ENCODE results near the gene RANBP17.
"Not testable (repeated sequence)": the region's sequence is repeated elsewhere in the genome, so short reads cannot be mapped to it uniquely, and the experiment has no call there.

Gene RANBP17
- 0 to 1.1 reads per million in 2 donors for total RNA-seq

DNA sequence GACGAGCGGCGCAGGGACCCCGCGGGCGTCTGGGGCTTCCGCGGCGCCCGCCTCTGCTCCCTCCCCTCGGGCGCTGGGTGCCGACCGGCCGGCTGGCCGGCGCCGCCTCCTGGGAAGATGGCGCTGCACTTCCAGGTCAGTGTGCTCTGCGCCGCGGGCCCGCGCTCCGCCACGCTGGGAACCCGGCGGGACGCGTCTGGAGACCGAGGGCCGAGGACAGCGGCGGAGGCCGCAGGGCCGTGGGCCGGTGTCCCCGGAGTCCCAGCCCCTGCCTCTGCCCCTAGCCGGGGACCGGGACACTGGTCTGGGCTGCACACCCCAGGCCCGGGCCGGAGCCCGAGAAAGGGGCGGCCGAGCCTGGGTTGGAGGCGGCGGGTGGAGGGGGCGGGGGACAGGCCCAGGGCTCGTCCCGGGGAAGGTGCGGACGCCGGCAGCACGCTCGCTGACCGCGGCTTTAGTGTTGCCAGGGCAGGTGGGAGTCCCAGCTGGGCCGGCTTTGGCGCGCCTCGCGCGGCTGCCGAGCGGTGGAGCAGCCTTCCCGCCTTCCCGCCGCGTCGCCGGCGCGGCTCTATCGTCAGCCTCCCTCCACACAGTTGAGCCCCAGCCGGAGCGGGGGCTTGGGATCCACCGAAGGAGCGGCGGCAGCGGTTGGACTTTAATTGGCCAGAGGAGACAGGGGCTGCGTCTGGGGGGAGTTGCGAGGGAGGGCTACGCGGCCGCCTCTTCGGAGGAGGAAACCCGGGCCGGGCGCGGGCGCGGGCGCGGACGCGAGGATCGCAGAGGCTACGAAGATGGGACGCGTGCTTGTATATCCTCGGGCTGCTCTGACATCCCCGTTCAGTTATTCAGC is at the start of gene RANBP17:
Gene RANBP17, plus strand, starts transcription at position 102 of the 850 bp plus-strand sequence.
- DNase-seq = no peak

DNA sequence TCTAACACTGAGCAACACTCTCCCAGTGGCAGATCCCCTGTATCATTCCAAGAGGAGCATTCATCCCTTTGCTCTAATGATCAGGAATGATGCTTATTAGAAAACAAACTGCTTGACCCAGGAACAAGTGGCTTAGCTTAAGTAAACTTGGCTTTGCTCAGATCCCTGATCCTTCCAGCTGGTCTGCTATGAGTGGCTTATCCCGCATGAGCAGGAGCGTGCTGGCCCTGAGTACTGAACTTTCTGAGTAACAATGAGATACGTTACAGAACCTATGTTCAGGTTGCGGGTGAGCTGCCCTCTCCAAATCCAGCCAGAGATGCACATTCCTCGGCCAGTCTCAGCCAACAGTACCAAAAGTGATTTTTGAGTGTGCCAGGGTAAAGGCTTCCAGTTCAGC is 48.6 kb upstream of the RANBP17 start:
- DNase-seq = no peak

DNA sequence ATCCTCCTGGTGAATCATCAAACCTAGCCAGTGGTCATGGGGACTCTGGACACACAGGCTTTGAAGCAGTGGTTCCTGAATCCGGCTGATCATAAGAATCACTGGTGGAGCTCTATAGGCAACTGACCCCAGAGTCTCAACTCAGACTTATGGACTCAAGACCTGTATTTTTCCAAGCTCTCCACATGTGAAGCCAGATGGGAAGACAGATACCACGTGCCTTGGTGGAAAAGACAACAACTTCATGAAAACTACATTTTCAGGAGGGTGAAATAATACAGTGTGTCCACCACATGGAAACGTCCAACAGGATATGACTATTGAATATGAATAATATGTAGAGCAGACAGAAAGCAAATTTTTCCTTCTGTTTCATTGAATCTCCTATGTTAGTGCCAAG is 44.6 kb upstream of the RANBP17 start:
- no peak for DNase-seq

DNA sequence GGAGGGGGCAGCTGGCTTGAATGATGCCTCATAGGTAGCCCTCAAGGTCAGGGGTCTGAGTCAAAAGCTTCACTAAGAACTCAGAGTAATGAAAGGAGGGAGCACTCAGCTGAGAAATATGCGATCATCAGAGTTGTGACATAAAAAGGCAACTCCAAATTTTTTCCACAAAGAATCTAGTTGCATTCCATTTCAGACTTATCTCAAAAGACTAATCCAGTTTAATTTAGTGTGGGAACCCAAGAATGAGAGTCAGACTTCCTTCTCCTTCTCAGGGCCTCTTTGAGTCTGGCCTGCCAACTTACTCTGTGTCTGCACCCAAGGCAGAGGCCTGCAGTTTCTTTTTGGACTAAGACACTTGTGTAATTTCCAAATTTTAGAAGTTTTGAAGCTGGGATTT is 43.6 kb upstream of the RANBP17 start:
- no peak for DNase-seq

DNA sequence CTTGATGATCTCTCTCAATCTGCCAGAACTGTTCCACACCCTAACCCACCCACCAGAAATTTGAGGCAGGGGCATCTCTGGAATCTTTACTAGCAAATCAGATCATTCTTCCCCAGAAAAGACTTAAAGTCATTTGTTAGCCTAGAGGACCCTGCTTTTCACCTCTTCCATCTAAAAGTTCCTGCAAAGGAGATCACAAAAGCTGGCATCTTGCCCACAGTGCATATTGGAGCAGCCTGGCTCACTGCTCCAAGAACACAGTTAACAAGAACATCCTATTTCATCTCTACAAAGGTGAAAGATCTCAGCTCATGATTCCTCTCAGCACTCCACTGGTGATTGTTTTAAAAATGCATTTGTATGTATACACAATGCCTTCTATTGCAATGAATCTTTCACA is 42.0 kb upstream of the RANBP17 start:
- DNase-seq = no peak

DNA sequence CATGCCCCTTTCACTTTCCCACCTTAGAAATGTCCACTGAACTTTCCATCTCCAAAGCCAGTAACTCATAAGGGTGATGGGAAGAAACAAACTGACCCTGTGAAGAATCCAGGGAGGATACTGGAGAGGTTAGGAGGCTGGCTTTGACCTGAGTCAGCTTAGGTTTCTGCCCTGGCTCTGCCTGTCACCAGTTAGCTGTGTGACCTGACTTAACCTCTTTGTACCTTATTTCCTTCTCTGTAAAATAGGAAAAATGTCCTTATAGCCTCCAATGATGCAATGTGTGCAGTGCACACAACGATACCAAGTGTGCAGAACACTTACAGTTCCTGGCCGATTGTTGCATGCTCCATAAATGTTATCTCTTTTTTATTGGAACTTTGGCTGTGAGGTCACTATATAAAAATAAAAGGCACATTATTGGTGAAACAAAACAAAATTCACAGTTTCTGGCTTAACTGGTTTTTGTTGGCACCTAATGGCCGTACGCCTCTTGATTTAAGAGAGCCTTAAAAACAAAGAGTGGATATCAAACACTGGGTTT is 40.5 kb upstream of the RANBP17 start:
- DNase-seq = no peak

DNA sequence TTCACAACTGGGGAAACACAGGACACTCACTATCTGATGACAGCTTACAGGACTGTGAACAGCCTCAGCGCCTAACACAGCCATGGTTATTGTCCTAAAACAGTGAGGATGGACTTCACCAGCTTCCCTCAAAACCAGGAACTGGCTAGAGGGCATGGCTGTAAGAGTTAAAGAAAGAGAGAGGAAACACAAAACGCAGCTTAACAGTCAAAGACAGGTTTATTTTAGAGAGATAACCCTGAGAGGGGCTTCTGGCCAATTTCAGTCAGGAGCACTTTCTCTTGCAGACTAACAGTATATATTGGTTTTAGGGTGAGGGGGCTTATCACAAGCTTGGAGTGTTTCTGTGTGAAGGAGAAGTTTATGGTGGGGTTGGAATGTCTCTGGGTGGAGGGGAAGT is 35.7 kb upstream of the RANBP17 start:
- no peak for DNase-seq

DNA sequence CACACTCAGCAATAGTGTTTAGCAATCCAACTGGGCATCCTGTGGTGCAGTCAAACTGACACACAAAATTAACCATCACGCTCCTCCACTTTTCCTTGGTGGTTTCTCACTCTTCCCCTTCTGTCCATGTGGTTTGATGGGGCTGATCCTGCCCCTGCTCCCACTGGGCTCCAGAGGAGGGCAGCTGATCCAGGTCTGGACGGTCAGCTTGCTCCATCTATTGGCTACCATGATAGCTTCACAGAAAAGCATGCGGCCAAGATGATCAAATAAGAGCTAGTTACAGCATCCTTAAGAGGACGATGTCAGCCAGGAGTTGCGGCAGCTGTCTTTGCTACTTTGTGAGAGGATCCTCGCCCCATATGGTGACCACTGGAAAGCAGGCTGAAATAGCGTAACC is 29.6 kb upstream of the RANBP17 start:
- DNase-seq = no peak

DNA sequence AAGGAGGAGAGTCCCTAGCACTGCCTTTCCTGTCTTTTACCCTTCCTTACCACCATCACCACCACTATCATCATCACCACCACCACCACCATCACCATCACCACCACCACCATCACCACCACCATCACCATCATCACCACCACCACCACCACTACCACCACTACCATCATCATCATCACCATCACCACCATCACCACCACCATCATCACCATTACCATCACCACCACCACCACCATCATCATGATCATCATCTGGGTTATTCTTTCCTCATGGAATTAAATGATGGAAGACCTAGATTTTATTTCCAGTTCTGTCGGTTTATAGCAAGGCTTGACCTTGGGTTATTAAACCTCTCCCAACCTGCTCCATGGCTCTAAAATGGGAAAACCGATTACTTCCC is 27.8 kb upstream of the RANBP17 start:
- not testable (repeated sequence) for DNase-seq

DNA sequence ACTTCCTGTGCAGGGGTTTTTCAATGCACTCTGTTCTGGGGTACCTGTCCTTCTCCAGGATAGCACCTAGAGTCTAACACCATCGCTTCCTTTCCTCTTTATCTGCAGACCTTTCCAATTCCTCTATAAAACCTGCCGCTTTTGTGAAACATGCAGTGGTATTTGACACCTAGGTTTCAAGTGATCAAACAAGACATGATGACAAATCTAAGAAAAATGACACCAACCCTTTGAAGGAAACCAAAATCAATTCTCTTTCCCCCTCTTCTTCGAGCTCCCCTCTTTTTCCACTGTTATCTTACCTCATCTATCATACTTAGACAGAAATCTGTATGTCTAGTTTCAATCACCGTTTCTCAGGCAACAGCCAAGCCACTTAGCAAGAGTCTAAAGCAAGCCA is 25.6 kb upstream of the RANBP17 start:
- DNase-seq = no peak

DNA sequence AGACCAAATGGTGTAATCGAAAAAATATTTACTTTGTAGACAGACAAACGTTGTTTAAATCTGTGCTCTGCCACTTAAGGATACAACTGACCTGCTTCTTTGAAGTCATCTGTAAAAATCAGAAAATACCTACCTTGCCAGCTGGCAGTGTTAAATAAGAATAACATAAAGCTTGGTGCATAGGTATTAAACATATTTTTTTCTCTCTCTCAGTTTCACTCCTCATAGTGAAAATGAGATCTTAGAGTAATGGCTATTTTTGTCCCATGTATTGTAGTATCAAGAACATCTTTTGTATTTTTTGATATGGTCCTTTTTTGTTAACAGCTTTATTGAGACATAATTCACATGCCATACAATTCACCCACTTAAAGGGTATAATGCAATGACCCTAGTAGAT is 17.9 kb upstream of the RANBP17 start:
- DNase-seq = no peak

DNA sequence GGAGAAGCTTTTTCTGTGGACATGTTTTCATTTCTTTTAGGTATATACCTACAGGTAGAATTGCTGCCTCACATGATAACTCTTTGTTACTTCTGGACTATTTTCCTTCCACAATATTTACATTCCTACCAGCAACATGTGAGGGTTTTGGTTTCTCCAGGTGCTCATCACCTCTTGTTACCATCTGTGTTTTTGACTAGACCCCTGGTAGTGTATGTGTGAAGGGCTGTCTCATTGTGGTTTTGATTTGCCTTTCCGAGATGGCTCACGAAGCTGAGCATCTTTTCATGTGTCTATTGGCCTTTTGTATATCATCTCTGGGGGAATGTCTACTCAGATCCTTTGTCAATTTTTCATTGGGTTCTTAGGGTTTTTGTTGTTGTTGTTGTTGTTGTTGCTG is 17.2 kb upstream of the RANBP17 start:
- DNase-seq = no peak

DNA sequence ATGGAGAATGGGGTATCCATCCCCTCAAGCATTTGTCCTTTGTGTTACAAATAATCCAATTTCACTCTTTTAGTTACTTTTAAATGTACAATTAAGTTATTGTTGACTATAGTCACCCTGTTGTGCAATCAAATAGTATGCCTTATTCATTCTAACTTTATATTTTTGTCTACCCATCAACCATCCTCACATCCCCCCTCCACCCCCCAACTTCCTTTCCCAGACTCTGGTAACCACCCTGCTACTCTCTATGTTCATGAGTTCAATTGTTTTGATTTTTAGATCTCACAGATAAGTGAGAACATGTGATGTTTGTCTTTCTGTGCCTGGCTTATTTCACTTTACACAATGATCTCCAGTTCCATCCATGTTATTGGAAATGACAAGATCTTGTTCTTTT is 15.4 kb upstream of the RANBP17 start:
- DNase-seq = no peak

DNA sequence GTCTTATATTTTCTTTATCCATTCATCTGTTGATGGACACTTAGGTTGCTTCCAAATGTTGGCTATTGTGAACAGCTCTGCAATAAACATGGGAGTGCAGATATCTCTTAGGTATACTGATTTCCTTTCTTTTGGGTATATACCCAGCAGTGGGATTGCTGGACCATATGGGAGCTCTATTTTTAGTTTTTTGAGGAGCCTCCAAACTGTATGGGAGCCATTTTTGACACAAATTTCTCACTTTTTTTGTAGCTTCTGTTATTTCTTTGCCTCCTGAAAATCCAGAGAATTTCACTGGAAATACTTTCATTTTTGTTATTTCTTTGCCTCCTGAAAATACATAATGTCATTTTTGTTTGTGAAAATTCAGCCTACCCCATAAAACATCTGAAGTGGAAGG is 15.0 kb upstream of the RANBP17 start:
- DNase-seq = no peak

DNA sequence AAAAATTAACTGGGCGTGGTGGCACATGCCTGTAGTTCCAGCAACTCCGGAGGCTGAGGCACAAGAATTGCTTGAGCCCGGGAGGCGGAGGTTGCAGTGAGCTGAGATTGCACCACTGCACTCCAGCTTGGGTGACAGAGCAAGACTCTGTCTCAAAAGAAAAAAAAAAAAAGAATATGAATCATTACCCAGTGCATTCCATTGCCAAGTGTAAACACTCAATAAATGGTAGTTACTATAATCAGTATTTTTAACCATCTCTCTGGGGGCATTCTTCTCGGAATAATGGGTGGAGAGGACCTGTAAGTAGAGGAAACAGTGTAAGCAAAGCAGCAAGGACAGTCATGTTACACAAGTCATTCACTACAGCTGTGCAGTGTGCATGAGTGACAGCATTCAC is 13.8 kb upstream of the RANBP17 start:
- no peak for DNase-seq

DNA sequence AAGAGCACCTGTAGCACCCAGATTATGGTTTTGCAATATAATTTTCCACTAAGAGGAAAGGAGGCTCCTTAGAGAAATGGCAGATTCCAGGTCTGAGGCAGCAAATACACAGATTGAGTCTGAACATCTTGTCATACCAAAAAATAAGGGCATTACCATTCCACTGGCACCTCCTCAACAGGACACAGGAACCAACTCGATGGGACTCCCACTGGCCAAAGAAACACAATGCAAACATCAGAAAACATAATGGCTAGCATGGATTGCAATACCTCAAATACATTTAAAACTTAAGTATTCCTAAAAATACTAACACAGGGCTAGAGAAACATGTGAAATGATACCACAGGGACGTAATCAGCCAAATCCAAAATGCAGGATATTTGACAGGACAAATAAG is 12.4 kb upstream of the RANBP17 start:
- DNase-seq = no peak

DNA sequence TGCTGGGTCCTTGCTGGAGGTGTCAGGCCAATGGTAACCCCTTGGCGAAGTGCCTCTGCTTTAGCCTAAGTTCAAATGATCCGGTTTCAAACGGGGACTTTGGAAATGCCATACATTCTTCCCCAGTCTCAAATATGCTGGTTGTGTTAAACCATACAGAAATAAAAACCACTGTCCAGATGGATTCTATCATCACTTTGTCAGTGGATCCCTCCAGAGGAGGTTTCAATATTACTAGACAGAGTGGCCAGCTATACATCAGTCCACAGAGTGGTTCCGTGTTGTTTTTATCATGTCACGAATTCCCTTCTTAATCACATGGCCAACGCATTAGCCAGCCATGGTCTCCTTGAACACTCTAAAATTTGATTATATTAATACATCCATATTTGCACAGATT is 7.3 kb upstream of the RANBP17 start:
- DNase-seq = no peak

DNA sequence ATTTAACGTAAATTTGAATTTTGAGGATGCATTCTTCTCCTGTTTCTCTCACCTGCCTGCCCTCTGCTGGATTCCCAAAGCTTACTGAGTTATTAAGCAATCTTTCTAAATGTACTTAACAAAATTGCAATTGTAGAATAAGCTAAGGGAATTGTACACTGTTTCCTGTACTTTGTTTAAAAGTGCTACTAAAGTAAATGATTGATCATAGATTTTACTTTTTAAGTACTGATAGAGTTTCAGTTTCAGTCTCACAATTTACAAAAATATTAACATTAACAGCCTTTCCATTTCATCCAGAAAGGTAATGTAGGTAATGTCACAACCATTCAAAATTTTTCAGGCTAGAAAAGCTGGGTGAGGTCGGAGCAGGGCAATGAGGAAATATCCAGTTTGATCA is 4.8 kb upstream of the RANBP17 start:
- DNase-seq = no peak

DNA sequence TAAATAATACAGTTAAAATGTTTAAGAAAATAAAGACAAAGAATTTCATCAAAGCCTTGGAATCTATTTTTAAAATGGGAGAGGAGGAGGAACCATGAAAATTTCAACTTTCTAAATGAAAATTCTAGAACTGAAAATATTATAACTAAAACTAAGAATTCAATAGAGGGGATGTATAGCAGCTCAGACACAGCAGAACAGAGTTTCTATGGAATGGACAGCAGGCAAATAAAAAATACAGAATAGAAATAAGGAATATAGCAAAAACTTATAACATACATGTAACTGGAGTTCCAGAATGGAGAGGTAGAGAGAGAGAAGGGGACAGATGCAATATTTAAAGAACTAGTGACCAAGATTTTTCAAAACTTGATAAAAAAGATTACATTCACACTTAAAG is 1.4 kb upstream of the RANBP17 start:
- DNase-seq = no peak

DNA sequence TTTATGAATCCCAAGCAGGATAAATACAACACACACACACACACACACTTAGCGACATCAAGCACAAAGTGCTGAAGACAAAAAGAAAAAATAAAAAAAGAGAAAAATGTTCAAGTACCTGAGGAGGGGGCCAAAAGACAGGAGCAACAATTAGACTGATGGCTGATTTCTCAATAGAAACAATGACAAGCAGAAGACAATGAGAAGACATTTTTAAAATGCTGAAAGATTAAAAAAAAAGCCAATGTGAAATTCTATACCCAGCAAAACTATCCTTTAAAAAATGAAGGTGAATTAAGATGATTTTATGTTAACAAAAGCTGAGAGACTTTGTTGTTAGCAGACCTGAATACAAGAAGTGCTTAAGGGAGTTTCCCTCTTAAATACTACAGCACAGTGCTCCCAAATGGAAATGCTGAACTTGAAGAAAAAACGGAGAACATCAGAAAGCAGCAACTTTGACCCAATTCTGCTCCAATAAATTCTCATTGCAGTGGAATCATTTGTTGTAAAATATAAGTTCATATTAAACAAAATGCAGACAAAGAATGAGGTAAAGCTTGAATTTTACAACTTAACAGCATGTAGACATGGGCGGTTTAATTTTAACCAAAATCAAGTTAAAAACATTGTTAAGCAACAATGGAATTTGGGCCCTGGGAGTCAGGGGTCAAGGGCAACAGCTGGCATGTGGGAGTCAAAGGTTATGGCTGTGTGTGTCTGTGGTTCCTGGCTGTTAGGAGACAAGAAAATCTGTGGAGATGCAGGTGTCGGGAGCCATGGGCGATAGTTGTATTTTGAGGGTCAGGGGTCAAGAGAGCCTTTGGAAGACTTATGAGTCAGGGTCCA is 776 bp upstream of the RANBP17 start:
- no peak for DNase-seq

DNA sequence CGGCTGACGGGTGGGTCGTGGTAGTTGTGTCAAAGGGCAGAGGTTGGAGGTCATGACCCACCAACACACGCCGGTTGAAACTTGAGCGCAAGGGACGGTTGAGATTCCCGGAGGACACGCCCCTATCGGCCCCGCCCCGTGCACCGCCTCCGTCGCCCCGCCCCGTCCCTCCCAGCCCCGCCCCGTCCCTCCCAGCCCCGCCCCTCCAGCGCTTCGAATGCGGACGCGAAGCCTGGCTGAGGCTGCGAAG is 226 bp upstream of the RANBP17 start:
- DNase-seq = no peak

DNA sequence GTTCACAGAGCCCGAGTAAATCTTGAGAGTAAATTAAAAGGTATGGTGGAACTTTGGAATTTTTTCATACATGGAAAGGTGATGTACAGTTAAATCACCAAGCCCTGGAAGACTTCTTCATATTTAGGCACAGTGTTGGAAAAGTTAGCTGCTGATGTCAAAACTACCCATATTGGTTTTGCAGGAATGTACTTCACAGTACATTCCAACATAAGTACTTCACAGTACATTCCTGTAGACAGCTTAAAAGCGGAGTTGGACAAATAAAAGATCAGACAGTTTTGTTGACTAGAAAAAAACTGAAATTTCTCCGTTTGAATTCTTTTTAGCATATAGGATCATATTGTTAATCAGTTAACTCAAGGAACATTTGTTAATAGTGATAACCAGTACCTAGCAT is 1.8 kb downstream of the RANBP17 start:
- no peak for DNase-seq

DNA sequence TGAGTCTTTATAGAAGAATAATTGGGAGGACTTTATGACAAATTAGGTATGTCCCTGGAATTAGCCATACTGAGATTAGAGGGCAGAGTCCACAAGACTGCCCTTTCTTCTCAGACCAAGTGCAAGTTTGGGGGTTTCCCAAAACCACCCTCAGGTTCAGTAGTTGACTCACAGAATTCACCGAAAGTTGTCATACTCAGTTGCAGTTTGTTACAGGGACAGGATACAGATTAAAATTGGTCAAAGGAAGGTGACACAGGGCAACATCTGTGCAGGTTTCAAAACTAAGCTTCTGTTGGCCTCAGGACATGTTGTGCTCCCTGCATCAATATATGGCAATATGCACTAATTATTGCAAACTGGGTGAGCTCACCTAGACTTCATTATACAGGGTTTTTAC is 3.8 kb downstream of the RANBP17 start:
- no peak for DNase-seq

DNA sequence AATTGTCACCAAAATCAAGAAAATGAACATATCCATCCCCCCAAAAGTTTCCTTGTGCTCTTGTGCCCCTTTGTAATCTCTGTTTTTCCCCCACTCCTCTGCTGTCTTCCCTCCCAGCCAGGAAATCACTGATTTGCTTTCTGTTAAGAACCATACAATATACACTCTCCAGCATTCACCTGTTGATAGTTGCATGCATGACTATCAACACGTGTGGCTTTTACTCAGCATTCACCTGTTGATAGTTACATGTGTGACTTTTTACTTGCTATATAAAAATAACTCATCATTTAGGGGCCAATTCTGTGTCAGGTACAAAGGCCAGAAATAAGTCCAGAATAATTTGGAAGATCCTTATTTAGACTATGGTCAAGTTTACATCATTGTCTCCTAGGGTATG is 6.0 kb downstream of the RANBP17 start:
- DNase-seq = no peak
